Progenitor cell of endocrine pancreas (in vitro differentiated cells): Measurements from ENCODE around the gene FPR2. TPM values are rescaled to one million over a fixed set of nuclear protein-coding genes. Genes with fewer than 3 reads are reported as not detected.
"Not testable (repeated sequence)": the region's sequence is repeated elsewhere in the genome, so short reads cannot be mapped to it uniquely, and the experiment has no call there.

ENCODE experiments used
- DNase-seq: peaks from one replicate; pipeline ENCODE4 v3.0.0; 2021; ENCODE audit warnings: low spot score; ENCODE audit not compliant: unreplicated experiment
- H3K27ac Mint-ChIP-seq: 2 replicates; pipeline ENCODE4 v1.8.0; 2021; ENCODE audit warnings: mild to moderate bottlenecking, moderate library complexity, mixed read lengths
- H3K27me3 Mint-ChIP-seq: 2 replicates; pipeline ENCODE4 v1.8.0; 2021; ENCODE audit warnings: mixed read lengths
- H3K36me3 Mint-ChIP-seq: 2 replicates; pipeline ENCODE4 v1.8.0; 2022; ENCODE audit warnings: mixed read lengths; ENCODE audit not compliant: insufficient read depth
- H3K4me1 Mint-ChIP-seq: 2 replicates; pipeline ENCODE4 v1.8.0; 2021; ENCODE audit warnings: low read depth, mixed read lengths
- H3K4me3 Mint-ChIP-seq: 2 replicates; pipeline ENCODE4 v1.8.0; 2021; ENCODE audit warnings: low read depth, mild to moderate bottlenecking, moderate library complexity, mixed read lengths
- H3K9me3 Mint-ChIP-seq: 2 replicates; pipeline ENCODE4 v1.8.0; 2021; ENCODE audit warnings: low read depth, mixed read lengths
- total RNA-seq: library from RNA; stranded (reverse); gene quantifications from 2 replicates; pipeline ENCODE4 v1.2.1, GENCODE V29; 2021
- TF ChIP-seq, protein P1 (sequence below): fragments of 200-600 bp; sonication (generic); IDR thresholded peaks from one replicate; pipeline ENCODE4 v1.5.0; 2021; ENCODE audit warnings: antibody characterized with exemption, mild to moderate bottlenecking; ENCODE audit not compliant: unreplicated experiment

FPR2 gene
- total RNA-seq, 1 donor from 2014 or later = not detected

DNA sequence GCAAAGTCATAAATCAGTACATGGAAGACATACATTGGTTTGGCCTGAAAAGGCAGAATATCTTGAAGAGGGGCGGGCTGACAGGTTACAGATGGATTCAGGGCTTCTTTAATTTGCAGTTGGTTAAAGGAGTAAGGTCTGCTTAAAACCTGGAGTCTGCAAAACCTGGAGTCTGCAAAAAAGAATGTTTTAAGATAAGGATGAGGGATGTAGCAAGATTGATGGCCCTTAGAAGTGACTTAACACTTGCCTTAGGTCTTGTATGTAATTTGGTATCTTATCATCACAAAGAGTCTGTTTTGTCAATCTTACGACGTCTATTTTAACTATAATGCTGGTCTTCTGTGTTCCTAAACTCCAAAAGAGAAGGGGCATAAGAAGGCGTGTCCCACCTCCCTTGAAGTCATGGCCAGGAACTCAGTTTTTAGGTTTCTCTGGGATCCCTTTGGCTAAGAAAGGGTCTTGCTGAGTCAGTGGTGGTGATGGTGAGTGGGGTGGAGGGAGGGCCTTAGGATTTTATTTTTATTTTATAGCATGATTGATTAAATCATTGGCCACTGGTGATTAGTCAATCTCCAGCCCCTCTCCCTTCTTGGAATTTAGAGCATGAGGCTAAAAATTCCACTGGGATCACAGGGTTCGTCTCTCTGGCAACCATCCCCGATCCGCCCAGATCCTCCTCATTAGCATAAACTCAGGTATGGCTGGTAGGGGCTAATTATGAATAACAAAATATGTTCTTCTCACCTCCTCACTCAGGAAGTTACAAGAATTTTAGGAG, 27.0 kb upstream of the FPR2 start:
- Mint-ChIP-seq H3K4me1 (no peaks in the 10 kb centered on the region), H3K9me3 (peaks cover 7% of the 10 kb centered on the region), H3K27me3 (peaks cover 6% of the 10 kb centered on the region), H3K27ac (no peak overlapping the region), H3K36me3 (no peaks in the 10 kb centered on the region), H3K4me3 (no peak overlapping the region)
- TF ChIP-seq, protein P1, sequence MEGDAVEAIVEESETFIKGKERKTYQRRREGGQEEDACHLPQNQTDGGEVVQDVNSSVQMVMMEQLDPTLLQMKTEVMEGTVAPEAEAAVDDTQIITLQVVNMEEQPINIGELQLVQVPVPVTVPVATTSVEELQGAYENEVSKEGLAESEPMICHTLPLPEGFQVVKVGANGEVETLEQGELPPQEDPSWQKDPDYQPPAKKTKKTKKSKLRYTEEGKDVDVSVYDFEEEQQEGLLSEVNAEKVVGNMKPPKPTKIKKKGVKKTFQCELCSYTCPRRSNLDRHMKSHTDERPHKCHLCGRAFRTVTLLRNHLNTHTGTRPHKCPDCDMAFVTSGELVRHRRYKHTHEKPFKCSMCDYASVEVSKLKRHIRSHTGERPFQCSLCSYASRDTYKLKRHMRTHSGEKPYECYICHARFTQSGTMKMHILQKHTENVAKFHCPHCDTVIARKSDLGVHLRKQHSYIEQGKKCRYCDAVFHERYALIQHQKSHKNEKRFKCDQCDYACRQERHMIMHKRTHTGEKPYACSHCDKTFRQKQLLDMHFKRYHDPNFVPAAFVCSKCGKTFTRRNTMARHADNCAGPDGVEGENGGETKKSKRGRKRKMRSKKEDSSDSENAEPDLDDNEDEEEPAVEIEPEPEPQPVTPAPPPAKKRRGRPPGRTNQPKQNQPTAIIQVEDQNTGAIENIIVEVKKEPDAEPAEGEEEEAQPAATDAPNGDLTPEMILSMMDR = no peak
- DNase-seq = no peak

DNA sequence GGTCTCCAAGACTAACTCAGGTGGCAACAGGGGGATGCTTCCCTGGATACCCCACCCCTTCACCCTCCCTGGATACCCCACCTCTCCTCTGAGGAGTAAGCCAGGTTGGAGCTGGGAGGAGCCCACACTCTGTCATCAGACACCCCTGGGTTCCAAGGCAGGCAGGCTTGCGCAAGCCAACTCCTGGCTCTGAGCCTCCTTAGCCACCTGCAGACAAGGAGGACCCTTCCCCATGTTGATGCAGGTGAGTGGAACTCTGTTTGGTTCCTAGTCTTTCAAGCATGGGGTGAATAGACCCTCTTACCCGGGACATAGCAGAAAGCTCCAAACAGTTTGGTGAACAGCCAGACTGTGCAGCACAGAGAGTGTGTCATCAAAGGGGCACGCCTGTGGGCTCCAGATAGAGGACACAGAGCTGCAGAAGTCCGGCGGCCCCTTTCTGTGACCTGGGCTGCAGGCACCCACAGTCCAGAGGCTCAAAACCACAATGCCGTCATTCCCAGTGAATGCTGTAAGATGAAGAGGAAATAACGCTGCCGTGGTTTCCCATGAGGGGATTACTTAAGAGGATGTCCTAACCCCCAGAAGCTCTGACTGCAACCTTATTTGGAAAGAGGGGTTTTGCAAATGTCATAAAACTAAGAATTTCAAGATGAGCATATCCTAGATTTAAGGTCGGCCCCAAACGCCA, 25.1 kb upstream of the FPR2 start:
- H3K4me3 Mint-ChIP-seq = no peak overlapping the region
- DNase-seq = no peak
- H3K27ac Mint-ChIP-seq = no peak overlapping the region
- no peaks in the 10 kb centered on the region for H3K36me3 Mint-ChIP-seq
- peaks cover 12% of the 10 kb centered on the region for H3K27me3 Mint-ChIP-seq
- TF ChIP-seq, protein P1 = no peak
- H3K9me3 Mint-ChIP-seq = peaks cover 3% of the 10 kb centered on the region
- H3K4me1 Mint-ChIP-seq = no peaks in the 10 kb centered on the region

DNA sequence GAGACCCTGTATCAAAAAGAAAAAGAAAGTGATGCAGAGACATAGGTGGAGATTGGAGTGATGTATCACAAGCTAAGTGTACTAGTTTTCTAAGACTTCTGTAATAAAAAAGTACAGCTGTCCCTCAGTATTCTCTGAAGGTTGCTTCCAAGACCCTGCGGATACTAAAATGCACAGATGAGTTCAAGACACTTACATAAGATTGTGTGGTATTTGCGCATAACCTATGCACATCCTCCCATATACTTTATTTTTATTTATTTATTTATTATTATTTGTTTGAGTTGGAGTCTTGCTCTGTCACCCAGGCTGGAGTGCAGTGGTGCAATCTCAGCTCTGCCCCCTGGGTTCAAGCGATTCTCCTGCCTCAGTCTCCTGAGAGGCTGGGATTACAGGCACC, 23.6 kb upstream of the FPR2 start:
- H3K27me3 Mint-ChIP-seq = peaks cover 12% of the 10 kb centered on the region
- H3K4me1 Mint-ChIP-seq = no peaks in the 10 kb centered on the region
- no peaks in the 10 kb centered on the region for H3K9me3 Mint-ChIP-seq
- no peak overlapping the region for H3K27ac Mint-ChIP-seq
- TF ChIP-seq, protein P1 = no peak
- no peak overlapping the region for H3K4me3 Mint-ChIP-seq
- no peaks in the 10 kb centered on the region for H3K36me3 Mint-ChIP-seq
- DNase-seq = no peak

DNA sequence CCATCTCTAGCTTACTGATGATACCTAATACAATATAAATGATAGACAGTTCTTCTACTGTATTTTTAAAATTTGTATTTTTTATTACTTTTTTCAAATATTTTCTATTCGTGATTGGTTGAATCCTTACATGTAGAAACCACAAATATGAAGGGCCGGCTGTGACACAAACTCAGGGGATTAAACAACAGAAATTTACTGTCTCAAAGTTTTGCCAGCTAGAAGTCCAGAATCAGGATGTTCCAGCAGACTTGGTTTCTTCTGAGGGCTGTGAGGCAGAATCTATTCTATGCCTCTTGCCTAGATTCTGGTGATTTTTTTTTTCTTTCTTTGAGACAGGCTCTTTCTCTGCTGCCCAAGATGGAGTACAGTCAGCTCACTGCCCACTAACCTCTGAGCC, 23.1 kb upstream of the FPR2 start:
- Mint-ChIP-seq H3K27ac (no peak overlapping the region), H3K9me3 (no peaks in the 10 kb centered on the region), H3K4me3 (no peak overlapping the region), H3K27me3 (peaks cover 15% of the 10 kb centered on the region), H3K4me1 (no peaks in the 10 kb centered on the region), H3K36me3 (no peaks in the 10 kb centered on the region)
- TF ChIP-seq, protein P1 = no peak
- no peak for DNase-seq

DNA sequence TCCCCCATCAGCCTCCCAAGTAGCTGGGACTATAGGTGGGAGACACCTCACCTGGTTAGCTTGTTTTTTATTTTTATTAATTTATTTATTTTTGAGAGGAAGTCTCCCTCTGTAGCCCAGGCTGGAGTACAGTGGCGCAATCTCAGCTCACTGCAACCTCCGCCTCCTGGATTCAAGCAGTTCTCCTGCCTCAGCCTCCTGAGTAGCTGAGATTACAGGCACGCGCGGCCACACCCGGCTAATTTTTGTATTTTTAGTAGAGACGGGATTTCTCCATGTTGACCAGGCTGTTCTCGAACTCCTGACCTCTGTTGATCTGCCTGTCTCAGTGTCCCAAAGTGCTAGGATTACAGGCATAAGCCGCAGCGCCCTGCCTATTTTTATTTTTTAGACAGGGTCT, 22.5 kb upstream of the FPR2 start:
- DNase-seq, H3K27ac Mint-ChIP-seq, H3K9me3 Mint-ChIP-seq, H3K4me1 Mint-ChIP-seq, H3K36me3 Mint-ChIP-seq, H3K4me3 Mint-ChIP-seq: not testable (repeated sequence)
- H3K27me3 Mint-ChIP-seq = peaks cover 16% of the 10 kb centered on the region
